ENCODE measurements around the gene HYCC2. TPM values are rescaled to one million over a fixed set of nuclear protein-coding genes. Genes with fewer than 3 reads are reported as not detected.

Gene HYCC2
- polyA plus RNA-seq, 1 experiment = 3.0 TPM

DNA sequence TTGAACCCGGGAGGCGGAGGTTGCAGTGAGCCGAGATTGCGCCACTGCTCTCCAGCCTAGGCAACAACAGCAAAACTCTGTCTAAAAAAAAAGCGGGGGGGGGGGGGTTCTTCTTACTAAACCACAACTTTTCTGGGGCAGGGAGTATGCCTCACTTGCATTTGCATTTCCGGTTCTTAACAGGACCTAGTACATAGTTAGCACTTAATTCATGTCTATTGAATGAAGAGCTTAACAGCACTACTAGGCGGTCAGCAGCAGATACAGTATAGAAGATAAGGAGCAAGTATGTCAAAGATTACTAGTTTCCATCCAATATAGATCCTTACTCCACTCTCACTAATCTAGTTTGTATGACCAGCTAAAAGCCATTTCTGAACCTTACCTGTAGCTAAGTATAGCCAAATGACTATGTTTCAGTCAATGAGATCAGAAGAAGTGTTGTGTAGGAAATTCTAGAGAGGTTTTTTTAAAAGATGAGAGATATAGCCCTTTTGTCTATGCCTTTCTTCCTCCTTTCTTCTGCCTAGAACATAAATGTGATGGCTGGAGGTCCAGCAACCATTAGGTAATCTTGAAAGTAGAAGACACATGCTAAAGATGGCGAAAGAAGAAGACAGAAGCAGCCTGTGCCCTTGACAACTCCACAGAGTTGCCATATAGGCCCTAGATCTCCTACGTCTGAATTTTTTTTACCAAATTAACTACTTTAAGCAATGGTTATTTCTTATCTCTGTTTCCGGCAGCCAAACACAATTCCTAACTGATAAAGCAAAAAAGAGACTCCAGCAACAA is 11.3 kb downstream of the HYCC2 start:
- POLR2A ChIA-PET = no interaction called here
- Histone ChIP-seq H3K27me3 (ENCODE audit: control insufficient read depth, insufficient read depth, low read length) (no peaks in the 10 kb centered on the region), H3K4me3 (ENCODE audit: low read depth, low read length) (no peak overlapping the region), H3K36me3 (ENCODE audit: control insufficient read depth, insufficient read depth, low read length) (no peaks in the 10 kb centered on the region)
- DNase-seq (ENCODE audit: low read depth) = no peak
- TF ChIP-seq, protein P1, sequence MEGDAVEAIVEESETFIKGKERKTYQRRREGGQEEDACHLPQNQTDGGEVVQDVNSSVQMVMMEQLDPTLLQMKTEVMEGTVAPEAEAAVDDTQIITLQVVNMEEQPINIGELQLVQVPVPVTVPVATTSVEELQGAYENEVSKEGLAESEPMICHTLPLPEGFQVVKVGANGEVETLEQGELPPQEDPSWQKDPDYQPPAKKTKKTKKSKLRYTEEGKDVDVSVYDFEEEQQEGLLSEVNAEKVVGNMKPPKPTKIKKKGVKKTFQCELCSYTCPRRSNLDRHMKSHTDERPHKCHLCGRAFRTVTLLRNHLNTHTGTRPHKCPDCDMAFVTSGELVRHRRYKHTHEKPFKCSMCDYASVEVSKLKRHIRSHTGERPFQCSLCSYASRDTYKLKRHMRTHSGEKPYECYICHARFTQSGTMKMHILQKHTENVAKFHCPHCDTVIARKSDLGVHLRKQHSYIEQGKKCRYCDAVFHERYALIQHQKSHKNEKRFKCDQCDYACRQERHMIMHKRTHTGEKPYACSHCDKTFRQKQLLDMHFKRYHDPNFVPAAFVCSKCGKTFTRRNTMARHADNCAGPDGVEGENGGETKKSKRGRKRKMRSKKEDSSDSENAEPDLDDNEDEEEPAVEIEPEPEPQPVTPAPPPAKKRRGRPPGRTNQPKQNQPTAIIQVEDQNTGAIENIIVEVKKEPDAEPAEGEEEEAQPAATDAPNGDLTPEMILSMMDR (IDR thresholded peaks at IDR 0.05; ENCODE audit: insufficient read depth, low read depth, low read length) = no peak
- CTCF ChIA-PET = interaction anchor here (0.6 to 1.1 kb wide), 2 partner anchors 41 to 159 kb away, joined by 3 read pairs; no protein-coding TSS in a partner anchor

DNA sequence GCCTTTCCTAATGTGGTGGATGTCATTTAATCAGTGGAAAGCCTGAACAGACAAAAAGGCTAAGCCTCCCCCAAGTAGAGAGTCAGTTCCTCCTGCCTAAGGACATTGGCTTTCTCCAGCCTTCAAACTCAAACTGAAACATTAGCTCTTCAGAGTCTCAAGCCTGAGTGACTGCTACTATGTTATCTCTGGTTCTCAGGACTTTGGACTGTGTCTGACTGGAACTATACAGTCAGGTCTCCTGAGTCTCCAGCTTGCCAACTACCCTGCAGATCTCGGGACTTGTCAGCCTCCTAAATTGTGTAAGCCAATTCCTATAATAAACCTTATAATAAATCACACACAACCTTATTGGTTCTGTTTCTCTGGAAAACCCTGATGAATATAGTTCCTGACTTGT is 12.6 kb downstream of the HYCC2 start:
- TF ChIP-seq, protein P1 (IDR thresholded peaks at IDR 0.05; ENCODE audit: insufficient read depth, low read depth, low read length) = no peak
- Histone ChIP-seq H3K4me3 (ENCODE audit: low read depth, low read length) (no peak overlapping the region), H3K27me3 (ENCODE audit: control insufficient read depth, insufficient read depth, low read length) (no peaks in the 10 kb centered on the region), H3K36me3 (ENCODE audit: control insufficient read depth, insufficient read depth, low read length) (no peaks in the 10 kb centered on the region; the same call in 1 of the 2 replicates)
- DNase-seq (ENCODE audit: low read depth) = no peak
- CTCF ChIA-PET = interaction anchor here (0.9 to 1.0 kb wide), 2 partner anchors 14 to 99 kb away, joined by 3 to 4 read pairs; no protein-coding TSS in a partner anchor
- POLR2A ChIA-PET = no interaction called here

DNA sequence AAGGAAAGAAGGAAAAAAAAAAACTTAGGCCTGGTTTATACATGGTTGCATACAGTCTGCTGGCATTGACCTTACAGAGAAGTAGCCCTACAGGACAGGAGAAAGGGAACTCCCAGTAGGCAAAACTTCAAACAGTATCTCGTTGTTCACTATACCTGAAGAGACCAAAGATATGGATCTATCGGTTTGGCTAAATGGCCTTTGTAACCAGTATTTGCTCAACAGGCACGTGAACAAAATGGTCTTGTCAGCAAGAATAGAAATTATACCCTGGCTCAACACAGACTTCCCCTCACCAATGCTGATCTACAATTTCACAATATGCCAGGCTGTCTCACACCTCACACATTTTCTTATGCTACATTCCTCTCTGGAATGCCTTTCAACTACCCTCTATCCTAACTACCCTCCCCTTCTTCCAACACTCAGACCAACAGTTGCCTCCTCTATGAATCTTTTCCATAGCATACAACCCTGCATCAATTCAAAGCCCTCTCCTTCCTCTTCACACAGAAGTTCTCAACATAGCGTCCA is 13.7 kb downstream of the HYCC2 start:
- Histone ChIP-seq H3K27me3 (ENCODE audit: control insufficient read depth, insufficient read depth, low read length) (no peaks in the 10 kb centered on the region), H3K4me3 (ENCODE audit: low read depth, low read length) (no peak overlapping the region), H3K36me3 (ENCODE audit: control insufficient read depth, insufficient read depth, low read length) (no peaks in the 10 kb centered on the region; the same call in 1 of the 2 replicates)
- no peak for DNase-seq (ENCODE audit: low read depth)
- ChIA-PET POLR2A (no interaction called here), CTCF (interaction anchor here (0.8 to 1.0 kb wide), 2 partner anchors 9 to 152 kb away, joined by 3 to 4 read pairs; no protein-coding TSS in a partner anchor)
- TF ChIP-seq, protein P1 (IDR thresholded peaks at IDR 0.05; ENCODE audit: insufficient read depth, low read depth, low read length) = no peak

DNA sequence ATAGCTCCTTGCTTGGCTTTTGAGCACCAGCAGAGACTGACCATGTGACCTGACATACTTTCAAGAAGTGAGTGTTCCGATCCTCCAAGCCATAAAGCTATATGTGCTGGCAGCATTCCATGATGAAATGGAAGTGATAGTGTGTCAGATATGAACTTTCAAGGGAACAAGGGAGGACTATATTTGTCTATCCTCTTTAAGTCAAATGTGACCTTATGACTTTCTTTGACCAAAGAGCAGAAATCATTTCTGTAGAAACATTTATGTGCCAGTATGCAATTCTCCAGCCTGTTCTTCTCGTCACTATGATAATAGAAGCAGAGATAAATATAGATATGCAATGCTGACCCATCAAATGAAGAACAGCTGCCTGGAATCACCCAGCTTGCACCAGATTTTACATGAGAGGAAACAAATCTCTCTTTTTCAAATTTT is 14.4 kb downstream of the HYCC2 start:
- Histone ChIP-seq H3K4me3 (ENCODE audit: low read depth, low read length) (no peak overlapping the region), H3K36me3 (ENCODE audit: control insufficient read depth, insufficient read depth, low read length) (no peaks in the 10 kb centered on the region; the same call in 1 of the 2 replicates), H3K27me3 (ENCODE audit: control insufficient read depth, insufficient read depth, low read length) (no peaks in the 10 kb centered on the region)
- DNase-seq (ENCODE audit: low read depth) = no peak
- CTCF ChIA-PET = interaction anchor here (0.8 to 1.0 kb wide), 2 partner anchors 10 to 151 kb away, joined by 3 to 4 read pairs; no protein-coding TSS in a partner anchor
- POLR2A ChIA-PET = no interaction called here
- TF ChIP-seq, protein P1 (IDR thresholded peaks at IDR 0.05; ENCODE audit: insufficient read depth, low read depth, low read length) = no peak

DNA sequence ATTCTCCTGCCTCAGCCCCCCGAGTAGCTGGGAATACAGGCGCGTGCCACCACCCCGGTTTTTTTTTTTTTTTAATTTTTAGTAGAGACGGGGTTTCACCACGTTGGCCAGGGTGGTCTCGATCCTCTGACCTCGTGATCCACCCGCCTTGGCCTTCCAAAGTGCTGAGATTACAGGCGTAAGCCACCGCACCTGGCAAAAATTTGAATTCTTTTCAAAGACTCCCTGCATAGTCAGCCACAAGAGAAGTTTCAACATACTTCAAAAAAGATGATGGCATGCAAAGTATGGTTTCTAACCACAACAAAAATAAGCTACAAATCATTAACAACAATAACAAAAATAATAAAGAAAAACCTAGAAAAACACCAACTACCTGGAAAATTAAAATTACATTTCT is 22.0 kb downstream of the HYCC2 start:
- no peak for DNase-seq (ENCODE audit: low read depth)
- ChIA-PET POLR2A (no interaction called here), CTCF (interaction anchor here (0.9 to 1.1 kb wide), 2 partner anchors 19 to 109 kb away, joined by 3 read pairs; no protein-coding TSS in a partner anchor)
- TF ChIP-seq, protein P1 (IDR thresholded peaks at IDR 0.05; ENCODE audit: insufficient read depth, low read depth, low read length) = no peak
- H3K4me3 ChIP-seq (ENCODE audit: low read depth, low read length) = no peak overlapping the region
- no peaks in the 10 kb centered on the region for H3K27me3 ChIP-seq (ENCODE audit: control insufficient read depth, insufficient read depth, low read length)
- no peaks in the 10 kb centered on the region; the same call in 1 of the 2 replicates for H3K36me3 ChIP-seq (ENCODE audit: control insufficient read depth, insufficient read depth, low read length)

Data from BJ (cell line).